OCI-M2 (cell line): ENCODE measurements around the gene SHQ1.
"Not testable (repeated sequence)": the region's sequence is repeated elsewhere in the genome, so short reads cannot be mapped to it uniquely, and the experiment has no call there.

Experiments
- DNase-seq: peaks from one replicate; lab custom pipeline; 2025; ENCODE audit not compliant: unreplicated experiment; lab: John Stamatoyannopoulos, UW

Gene SHQ1

DNA sequence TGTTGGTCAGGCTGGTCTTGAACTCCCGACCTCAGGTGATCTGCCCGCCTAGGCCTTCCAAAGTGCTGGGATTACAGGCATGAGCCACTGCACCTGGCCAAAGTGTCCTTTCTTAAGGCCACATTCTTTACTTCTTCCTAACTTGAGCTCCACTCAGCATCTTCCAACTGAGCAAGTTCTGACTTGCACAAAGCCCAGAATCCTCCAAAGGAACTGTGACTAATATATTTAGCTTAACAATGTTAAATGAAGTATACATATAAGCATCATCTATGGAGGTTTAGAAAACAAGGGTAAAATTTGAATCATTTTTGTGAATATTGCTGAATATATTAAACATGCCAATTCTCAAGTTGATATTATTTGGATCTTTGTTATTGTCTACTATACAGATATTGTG is 93.7 kb downstream of the SHQ1 start:
- DNase-seq: no peak

DNA sequence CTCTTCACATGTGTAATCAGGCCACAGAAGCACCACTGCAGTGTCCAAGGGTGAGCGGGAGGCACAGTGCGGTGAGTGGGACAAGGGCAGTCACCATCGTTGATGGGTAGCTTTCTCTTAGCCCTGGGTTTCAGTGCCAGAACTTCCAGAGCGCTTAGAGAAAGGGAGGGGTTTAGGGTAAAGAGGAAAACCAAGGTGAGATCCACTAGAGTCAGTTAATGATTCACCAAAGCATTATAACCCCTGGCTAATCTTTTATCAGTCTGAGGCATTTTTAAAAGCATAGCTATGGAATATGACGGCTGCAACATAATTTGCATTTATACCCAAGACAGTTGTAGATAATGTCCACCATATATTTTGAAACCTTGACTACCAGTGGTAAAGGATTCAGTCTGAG is 94.8 kb downstream of the SHQ1 start:
- DNase-seq: no peak

DNA sequence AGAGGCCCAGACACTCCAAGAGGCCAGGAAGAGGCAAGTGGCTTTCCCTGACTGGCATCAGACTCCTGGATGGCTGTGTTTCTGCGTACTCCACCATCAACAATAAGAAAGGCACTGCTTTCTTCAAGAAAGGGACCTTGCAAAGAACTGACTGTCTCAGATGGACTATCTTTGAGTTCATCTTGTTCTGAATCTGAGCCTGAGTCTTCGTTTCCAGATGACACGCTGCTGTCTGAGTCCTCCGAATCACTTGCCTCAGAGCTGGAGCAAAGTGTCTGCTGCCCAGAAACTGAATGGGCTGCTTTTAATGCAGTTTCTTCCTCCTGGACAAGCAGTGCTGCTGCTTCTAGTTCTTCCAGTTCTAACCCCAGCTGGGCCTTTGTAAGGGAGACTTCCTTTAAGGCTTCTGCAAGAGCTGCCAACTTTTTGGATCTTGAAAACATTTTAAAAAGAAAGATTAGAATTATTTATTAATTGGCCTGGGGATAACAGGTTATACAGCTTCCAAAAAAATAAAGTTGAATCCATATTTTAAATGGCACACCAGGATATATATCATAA is 97.8 kb downstream of the SHQ1 start:
- no peak for DNase-seq

DNA sequence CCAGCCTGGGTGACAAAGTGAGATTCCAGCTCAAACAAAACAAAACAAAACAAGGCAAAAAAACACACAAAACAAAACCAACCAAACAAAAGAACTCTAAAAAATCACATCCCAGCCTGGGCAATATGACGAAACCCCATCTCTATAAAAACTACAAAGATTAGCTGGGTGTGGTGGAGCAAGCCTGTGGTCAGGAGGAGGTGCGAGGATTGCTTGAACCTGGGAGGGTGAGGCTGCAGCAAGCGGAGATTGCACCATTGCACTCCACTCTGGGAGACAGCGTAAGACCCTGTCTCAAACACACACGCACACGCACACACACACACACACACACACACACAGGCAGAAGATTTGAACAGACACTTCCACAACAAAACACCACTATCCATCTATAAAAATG is 99.6 kb downstream of the SHQ1 start:
- DNase-seq: no peak

DNA sequence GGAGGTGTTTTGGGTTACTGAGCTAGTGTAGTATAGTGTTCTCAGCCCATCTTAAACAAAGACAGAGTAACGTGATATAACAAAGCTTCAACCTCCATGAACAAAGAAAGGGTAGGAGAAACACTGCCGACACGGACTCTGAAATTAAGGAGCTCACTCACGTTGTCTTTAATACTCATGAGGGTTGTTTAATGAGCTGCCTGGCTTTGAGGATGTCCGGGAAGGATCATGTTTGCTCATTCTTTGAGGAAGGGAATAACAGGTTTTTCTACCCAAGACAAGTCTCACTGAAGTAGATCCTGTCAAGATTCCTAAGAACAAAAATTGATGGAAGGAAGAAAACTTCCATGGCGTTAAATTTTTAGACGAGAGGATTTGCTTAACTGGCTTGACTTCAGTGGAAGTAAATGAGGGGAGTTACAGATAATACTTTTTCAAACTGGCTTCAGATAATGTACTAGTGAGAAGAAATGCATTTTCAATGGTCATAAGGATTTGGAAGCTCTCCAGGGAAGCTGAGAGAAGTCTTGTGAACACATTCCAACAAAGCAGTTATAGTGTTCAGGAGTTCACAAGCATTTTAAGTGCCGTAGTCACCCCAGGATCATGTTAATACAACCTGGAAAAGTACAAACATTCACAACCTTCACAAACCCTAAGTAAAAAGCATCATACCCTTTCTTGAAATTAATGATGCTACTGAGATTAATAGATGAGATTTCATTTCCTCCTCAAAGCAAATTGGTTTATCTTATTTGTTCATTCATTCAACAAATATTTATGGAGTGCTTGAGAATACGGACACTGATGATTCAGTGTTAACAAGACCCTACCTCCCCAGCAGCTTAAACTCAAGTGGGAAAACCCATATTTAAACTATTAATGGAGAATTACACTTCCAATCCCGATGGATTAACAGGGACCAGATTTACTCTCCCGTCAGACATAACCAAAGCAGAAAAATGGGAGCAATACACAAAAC is 101.5 kb downstream of the SHQ1 start:
- DNase-seq: no peak

DNA sequence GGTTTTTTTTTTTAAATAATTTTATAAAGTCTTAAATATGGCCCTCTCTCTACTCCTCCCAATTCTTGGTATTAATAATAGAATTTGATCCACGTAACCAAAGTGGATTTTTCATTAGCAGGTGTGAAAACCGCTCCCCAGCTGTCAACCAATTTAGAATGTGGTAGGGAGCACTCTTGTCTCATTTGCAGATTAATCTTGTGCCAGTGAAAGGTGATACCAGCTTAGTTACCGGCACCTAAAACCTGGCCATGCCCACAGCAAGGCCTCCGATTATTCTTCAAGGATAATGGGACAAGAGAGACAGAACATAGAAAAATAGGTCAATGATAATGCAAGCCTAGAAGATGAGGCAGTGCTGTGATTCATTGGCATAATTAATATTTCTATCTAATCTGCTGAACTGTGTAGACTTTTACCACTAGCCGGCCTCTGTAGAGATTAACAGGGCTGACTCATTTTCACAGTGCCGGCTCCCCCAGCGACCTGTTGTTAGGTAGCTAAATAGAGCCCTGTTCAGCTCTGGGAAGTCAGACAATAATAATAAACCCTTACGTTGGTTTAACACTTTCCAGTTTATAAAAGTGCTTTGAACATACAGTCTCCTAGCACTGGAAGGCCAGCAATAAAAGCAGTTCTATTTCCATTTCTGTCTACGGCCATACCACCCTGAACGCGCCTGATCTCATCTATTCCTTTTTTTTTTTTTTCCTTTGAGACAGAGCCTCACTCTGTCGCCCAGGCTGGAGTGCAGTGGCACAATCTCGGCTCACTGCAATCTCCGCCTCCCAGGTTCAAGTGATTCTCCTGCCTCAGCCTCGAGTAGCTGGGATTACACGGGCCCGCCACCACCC is 102.9 kb downstream of the SHQ1 start:
- no peak for DNase-seq

DNA sequence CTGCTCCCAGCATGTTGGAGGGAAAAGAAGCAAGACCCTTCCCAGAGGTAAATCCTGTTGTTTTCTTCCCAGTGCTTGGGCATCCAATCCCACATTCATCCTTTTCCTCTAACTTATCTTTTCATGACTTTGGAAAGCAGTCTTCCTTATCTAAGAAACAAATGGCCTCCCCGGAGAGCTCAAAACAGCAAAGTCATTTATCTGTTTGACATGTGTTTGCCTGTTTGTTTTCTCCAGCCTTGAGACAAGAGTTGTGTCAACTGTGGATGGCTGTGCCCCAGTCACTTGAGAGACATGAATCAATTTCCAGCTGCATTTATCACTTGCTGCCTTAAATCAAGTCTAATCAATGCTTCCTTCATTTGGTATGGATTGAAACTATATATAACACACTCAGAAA is 103.9 kb downstream of the SHQ1 start:
- DNase-seq: peak; percentile 34

DNA sequence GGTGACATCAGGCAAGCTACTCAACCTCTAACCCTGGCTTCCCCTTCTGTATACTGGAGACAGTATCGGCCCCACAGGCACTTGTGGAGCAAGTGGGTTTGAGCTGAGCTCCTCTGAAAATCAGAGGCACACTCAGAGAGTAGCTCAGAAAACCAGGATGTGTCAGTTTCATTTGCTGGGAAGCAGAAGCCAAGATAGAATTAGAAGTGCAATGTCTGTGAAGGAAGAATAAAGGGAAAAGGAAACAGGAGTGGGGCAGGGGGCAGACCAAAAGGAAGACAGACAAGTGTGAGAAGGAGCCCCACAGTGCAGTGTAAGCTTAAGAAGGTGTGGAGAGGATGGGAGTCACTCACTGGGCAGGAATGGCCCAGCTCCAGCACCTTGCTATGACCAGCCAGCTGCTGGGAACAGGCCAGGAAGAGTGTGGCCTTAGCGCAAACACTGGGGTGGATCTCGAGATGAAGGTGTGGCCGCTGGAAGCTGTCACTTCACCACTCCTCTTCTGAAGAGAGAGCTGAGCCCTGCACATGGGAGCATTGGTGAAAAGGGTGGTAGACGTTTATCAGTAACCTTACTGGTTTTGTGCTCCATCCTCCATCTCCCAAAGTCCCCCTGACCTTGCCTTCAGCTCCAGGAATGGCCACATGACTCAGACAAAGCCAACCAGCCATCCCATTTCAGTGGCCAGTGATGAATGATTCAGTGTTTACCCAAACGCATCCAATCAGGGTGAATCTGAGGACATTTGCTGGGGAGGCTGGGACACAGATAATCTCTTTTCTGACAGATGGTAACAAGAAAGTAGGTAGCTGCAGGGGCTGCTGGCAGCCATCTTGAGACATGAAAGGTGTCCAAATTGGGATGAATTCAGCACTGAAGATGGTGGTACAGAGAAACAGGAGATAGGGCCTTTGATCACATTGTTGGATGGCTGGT is 108.4 kb downstream of the SHQ1 start:
- no peak for DNase-seq

DNA sequence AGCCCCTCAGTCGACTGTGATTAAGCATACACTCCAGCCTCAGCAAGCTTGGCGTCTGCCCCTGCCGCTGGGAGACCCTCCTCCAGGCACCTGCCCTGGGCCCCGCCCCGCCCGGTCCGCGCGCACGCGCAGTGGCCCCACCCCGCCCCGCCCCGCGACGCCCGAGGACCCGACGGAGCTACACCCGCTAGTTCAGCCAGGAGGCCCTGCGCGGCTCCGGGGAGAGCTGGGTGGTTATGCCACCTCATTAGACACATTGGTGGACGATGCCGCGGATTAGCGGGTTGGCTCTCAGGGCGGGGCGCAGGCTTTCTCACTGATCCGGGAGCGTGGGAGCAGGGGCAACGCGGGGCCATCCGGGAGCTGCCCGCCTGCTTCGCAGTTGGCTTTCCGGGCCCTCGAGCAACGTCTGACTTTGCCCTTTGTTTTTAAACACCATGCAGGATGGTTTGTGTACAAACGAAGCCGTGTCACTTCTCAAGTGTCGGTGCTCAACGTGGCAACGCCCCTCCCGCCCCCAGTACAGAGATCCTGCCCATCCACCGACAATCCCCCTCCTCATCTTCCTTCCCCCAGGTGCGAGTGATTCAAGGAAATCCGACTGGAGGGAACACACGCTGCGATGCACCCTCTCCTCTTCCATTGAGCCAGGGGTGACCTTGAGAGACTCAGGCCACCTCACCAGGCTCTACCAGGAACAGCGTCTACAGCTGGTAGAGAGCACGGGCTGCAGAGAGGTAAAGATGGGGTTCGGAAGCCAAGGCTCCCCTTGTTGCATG is 109.3 kb downstream of the SHQ1 start:
- DNase-seq: no peak

DNA sequence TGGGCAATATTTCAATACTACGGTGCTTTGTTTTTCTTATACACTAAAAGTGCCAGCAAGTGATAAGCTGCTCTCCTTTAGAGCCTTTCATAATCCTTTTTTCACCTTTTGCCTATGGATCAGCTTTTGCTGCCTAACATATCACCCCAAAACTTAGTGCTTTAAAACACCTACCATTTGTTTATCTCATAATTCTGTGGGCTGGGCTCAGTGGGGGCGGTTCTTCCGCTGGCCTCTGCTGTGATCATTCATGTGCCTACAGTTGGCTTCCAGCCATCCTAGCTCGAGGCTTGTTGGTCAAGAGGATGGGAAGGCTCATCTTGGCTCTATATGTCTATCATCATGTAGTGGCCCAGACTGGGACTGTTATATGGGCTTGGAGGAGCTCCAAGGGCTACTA is 113.2 kb downstream of the SHQ1 start:
- not testable (repeated sequence) for DNase-seq

DNA sequence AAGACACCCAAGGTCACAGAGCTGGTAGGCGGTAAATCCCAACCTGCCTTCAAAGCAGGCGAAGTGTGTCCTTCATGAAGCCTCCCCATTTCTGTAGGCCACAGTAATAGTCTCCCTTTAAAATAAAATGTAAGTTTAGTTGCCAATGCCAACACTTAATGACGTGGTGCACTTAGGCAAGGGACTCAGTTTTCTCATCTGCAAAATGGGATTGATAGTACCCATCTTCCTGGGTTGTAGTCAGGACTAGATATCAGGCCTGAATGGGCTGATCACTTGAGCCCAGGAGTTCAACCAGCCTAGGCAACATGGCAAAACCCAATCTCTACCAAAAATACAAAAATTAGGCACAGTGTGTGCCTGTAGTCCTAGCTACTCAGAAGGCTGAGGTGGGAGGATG is 114.6 kb downstream of the SHQ1 start:
- DNase-seq: no peak

DNA sequence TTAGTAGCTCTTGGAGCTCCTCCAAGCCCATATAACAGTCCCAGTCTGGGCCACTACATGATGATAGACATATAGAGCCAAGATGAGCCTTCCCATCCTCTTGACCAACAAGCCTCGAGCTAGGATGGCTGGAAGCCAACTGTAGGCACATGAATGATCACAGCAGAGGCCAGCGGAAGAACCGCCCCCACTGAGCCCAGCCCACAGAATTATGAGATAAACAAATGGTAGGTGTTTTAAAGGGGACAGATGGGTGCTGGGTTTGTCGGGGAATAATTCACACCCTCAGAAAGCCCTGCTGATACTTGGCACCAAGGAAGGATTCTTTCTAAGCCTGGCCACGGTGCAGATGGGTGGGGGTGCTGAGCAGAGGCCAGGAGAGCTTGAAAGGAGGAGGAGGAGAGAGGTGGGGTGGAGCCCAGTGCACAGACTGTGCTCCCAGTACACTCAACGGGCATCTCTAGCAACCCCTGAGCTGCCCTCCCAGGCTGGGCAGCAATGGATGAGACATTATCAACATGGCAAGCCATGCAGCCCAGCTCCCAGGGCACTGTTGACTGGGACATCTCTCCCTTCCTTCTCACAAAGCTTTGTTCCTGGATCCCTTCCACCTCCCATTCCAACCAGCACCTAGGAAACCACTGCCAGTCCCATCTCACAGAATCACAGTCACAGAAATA is 115.4 kb downstream of the SHQ1 start:
- not testable (repeated sequence) for DNase-seq

DNA sequence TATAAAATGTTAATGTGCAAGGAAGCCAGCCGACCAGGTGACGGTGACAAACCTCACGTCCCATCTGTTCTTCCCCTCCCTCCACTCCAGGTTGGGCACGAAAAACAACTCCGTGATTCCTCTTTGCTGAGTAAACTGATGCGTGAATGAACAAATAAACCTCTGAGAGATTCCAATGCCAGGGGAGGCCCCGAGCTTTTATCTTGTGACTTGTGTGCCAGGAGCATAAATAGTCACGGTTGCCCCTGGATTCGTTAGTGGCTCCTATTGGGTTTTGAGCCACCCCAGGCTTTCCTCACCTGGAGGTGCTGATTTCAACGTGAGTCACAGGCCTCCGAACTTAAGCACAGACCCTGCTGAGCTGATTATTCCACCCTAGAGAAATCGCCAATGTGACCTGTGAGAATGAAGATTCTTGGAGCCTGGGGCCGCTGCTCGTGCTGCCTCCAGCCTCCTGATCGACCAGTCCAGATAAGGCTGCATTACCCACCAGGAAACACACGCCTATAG is 119.2 kb downstream of the SHQ1 start:
- DNase-seq: no peak

DNA sequence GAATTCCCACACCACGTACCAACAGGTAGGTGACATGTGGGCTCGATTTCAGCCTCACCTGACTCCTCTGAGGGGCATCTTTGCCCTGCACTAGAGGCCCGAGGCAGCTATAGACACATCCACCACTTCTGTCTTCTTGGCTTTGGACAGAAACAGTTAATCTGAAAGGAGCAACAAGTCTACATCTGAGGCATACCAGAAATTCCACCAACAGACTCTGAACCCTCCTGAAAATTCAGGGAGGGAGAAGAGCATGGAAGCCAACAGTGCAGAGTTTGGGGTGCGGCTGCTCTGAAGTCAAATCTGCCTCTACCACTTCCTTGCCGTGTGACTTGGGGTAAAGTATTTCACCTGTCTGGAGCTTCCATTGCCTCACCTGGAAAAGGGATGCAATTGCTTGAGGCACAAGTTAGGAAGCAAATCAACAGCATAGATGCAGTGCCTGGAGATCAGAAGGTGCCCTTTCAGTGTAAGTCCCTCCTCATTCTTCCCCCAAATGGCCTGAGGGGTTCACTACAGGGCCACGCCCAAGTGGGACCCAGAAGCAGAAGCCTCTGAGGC is 119.8 kb downstream of the SHQ1 start:
- DNase-seq: no peak

DNA sequence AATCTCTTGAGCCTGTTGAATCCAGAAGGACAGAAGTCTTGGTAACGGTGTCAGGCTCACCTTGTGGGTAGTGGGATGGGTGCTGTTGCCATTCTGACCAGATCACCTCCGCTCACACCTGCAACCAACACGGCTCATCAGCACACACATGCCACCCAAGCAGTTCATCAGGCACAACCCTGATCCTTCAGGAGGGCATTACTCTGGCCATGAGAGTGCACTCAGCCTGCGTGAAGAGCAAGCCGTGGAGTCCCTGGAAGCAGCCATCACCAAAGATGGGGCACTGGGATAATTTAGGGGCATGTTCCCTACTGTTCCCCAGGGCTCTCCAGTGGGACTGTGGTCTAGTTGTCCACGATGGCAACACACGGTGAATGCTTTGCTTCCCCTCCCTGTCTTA is 120.5 kb downstream of the SHQ1 start:
- no peak for DNase-seq

DNA sequence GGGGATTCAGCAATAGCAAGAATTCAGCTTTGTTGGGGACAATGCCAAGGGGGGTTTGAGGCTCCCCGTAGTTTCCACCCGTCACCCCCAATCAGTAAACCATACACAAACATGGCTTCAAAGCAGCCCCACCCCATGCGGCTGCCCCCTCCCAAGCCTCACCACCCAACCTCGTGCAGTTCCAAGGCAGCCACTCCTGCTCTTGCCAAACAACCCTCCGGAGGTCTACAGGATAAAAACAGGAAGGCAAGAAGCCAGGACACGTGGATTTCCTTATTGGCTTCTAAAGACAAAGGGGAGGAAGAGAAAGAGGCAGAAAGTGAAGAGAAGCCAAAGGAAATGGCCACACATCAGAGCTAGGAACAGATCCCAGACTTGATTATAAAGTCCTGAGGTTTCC is 121.1 kb downstream of the SHQ1 start:
- DNase-seq: no peak

DNA sequence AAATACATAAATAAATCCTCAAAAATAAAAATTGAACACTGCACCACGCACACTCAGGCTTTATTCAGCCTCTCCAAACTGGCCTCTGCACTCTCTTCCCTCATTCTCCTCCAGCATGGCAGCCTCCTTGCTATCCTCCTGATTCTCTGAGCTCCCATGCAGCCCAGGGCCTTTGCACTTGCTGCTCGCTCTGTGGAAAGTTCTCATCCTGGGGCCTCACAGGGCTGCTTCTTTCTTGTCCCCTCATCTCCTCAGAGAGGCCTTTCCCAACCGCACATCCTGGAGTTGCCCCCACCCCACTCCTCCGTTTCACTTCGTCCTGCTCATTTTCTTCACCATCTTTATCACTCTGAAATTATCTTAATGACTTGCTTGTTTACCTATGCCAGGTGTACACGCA is 123.0 kb downstream of the SHQ1 start:
- no peak for DNase-seq

DNA sequence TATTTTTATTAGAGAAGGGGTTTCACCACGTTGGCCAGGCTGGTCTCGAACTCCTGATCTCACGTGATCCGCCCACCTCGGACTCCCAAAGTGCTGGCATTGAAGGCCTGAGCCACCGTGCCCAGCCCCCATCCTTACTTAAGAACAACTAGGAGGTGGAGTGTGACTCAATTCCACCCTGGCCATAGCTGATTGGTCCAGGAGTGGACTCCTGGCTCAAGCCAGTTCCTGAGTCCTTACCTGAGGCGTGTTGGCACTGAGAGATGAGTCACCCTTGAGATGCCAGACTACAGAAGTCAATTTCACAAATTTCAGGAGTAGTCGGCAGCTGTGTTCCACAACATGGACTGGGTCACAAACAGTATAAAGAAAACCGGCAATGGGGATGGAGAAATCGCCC is 124.2 kb downstream of the SHQ1 start:
- DNase-seq: no peak
